NOMO-1 (cell line): ENCODE measurements around the gene EXOG.
"Not testable (repeated sequence)": the region's sequence is repeated elsewhere in the genome, so short reads cannot be mapped to it uniquely, and the experiment has no call there.

Source experiments
- DNase-seq, 2 experiments: peaks; one replicate each; lab custom pipeline; 2025; ENCODE audit not compliant: unreplicated experiment in 2 of 2; lab: John Stamatoyannopoulos, UW

EXOG gene

GRCh38 chr3:38561746-38562466, 65.8 kb downstream of the EXOG start:
- no peak for DNase-seq

GRCh38 chr3:38562467-38562925, 66.4 kb downstream of the EXOG start:
- DNase-seq: no peak

GRCh38 chr3:38563070-38563885, 67.1 kb downstream of the EXOG start:
- DNase-seq: no peak

DNA sequence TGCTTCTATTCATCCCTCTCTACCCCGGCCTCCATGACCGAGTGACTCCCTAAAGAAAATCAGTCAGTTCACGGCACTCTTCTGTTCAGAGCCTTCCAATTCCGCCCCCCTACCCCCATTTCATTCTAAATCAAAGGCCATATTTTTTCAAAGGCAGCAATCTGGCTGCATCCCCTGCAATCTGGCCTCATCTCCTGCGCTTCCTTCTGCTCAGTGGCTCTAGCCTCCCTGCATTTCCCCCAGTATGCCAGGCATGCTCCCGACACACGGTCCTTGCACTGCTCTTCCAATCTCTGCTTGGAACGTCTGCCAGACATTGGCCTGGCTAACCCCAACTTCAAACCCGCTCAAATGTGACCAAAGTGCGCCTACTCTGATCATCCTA, 67.7 kb downstream of the EXOG start:
- no peak for DNase-seq

DNA sequence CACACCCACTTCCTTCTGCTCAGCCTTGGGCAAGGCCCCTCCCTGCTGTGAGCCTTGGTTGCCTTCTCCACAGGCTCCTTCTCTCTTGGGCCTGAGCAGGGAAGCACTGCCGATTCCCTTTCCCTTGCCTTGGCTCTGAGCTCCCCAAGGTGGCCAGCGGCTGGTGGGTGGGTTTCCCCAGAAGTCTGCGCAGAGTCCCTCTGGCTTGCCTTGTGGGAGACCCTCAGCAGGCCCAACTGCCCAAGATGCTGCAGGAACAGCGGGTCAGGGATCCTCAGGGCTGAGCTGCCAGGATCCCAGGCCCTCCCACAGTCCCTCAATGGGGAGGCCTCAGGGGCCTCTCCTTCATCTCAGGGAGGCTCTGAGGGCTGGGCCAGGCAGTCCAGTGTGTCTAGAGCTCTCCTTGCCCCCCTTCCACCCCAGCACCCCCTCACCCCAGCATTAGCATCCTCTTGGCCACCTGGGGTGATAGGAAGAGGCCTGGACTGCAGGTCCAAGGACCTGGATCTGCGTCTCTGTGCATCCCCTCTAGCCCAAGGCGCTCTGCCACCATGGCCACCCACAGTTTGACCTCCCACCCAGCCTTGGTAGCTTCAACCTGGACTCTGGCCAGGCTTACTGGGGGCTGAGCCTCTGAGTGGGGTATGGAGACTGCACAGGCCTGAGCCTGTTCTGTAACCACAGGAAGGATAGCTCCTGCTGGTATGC, 68.6 kb downstream of the EXOG start:
- no peak for DNase-seq

DNA sequence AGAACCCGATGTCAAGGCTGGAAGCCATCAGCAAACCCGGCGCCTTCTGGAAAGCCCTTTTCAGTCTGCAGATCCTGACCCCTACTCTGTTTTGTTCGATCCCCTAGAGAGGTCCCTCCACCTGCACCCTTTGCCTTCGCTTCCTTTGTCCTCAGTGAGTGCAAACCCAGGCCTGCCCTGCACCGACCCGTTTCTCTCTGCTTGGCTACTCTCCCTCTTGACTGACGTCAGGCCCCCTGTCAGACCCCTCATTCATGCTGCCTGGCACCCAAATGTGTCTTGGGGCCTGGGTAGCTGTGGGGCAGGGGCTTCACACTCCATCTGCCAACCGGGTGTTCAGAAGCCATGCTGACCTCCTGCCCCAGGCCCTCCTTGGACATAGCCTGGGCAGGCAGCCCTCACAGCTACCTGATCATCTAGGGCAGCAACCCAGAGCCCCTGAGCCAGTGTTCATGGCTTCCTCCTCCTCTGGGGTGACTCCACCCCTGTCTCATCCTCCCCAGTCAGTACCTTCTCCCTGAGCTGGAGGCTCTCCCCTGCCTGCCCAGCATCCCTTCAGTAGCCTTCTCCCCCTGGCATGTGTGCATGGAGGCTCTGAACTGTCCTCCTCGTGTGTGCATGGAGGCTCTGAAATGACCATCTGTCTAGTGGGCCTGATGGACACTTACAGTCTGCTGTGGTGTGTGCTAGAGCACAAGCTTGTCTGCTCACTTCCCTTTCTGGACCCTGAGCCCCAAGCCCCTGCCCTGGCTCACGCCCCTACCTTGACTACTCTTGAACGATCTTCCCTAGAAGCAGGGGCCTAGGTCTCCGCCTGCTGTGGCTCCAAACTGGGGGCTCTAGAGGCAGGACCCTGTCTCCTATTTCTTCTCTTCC, 69.4 kb downstream of the EXOG start:
- no peak for DNase-seq

GRCh38 chr3:38566215-38566528, 70.0 kb downstream of the EXOG start:
- no peak for DNase-seq

GRCh38 chr3:38566794-38567193, 70.7 kb downstream of the EXOG start:
- not testable (repeated sequence) for DNase-seq

GRCh38 chr3:38567498-38567897, 71.4 kb downstream of the EXOG start:
- no peak for DNase-seq

- no peak for DNase-seq
Measured at GRCh38 chr3:38573111-38573510, 77.0 kb downstream of the EXOG start.

DNA sequence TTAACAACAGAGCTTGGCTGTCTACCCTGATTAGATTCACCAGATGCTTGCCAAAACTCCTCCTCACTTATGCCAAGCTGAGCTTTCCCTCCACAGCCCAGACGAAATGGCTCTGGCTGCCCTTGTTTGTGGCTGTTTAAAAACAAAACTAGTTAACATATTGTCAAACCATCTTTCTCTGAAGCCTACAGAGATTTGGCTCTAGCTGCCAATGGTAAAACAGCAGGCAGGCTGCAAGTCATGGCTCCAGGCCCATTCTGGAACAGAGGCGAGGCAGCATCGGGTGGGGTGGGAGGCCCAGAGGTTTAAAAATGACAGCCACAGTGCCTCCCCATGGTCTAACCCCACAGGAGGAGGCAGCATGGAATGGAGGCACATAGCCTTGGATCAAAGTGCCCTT, 77.4 kb downstream of the EXOG start:
- DNase-seq: no peak

DNA sequence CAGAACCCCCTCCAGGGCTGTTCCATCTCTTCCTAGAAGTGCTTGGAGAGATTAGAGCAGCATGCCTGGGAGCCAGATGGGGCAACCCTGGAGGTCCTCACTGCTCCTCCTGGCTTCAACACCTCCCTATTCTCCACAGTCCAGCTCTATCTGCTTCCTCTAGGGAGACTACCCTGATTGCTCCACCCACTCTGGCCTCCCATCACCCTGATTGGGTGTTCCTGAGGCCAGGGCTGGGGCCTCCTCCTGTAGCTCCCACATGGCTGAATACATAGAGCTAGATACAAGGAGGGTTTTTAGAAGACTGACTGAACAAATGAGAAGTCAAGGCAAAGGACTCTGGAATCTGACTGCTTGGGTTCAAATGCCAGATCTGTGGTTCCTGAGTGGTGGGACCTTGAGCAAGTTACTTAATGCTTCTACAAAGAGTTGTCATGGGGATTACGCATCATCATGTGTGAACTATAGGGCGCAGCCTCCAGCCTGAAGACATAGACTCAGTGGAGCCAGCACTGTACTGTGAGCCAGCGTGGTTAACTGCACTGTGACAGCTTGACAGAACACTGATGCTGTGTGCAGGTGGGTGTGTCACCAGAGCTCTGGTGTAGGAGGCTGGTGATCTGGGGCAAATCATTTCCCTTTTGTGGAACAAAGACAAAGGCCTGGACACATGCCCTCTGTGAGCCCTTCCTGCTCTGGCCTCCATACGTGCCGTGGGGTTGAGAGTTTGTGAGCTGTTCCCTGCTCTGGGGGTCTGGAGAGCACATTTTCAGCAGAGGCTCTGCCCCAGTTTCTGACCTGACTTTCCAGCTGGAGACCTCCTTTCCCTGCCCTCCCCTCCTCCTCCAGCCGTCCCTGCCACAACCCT, 78.5 kb downstream of the EXOG start:
- DNase-seq: no peak

- no peak for DNase-seq
Measured at GRCh38 chr3:38575279-38575843, 79.2 kb downstream of the EXOG start.
